H1 (cell line): ENCODE data around the gene RFX6. TPM values are rescaled to one million over a fixed set of nuclear protein-coding genes. Genes with fewer than 3 reads are reported as not detected.

Source experiments
- CTCF ChIA-PET: fragments of 300-600 bp; sonication (Branson Sonifier 250); formaldehyde crosslinking; loops from one replicate; lab custom pipeline; 2021; ENCODE audit not compliant: partially characterized antibody; lab: Charles Lee
- POLR2A ChIA-PET: fragments of 300-600 bp; sonication (Branson Sonifier 250); formaldehyde crosslinking; loops from one replicate; lab custom pipeline; 2021; ENCODE audit warnings: inconsistent platforms; ENCODE audit not compliant: partially characterized antibody; lab: Charles Lee
- DNase-seq, 2 experiments: peaks; one replicate each; pipeline versions ENCODE4 v3.0.0 to v3.0.0-alpha.2; 2010 to 2022; ENCODE audit warnings: low spot score in 2 of 2, low read depth in 1 of 2, mixed read lengths in 1 of 2
- FAIRE-seq: peaks from 2 replicates; lab custom pipeline; 2011; peaks lifted over from hg19 to GRCh38; lab: Jason Lieb, UNC
- H2AFZ ChIP-seq: 2 replicates; pipeline ENCODE4 v1.8.1; 2012; ENCODE audit warnings: low read length, inconsistent platforms
- H2AK5ac ChIP-seq: 2 replicates; pipeline ENCODE4 v1.6.1; 2013; ENCODE audit warnings: low read depth, low read length
- H2BK120ac ChIP-seq: replicated peaks from 2 replicates; pipeline ENCODE3; 2013; ENCODE audit warnings: low read depth, low read length, inconsistent platforms
- H2BK12ac ChIP-seq: 2 replicates; pipeline ENCODE4 v1.6.1; 2013; ENCODE audit warnings: low read depth, low read length
- H2BK15ac ChIP-seq: 2 replicates; pipeline ENCODE4 v1.6.1; 2013; ENCODE audit warnings: low read length
- H2BK20ac ChIP-seq: 2 replicates; pipeline ENCODE4 v1.6.1; 2013; ENCODE audit warnings: low read length
- H2BK5ac ChIP-seq: 2 replicates; pipeline ENCODE4 v1.6.1; 2013; ENCODE audit warnings: low read depth, low read length
- H3K14ac ChIP-seq: 2 replicates; pipeline ENCODE4 v1.6.1; 2013; ENCODE audit warnings: inconsistent platforms; ENCODE audit not compliant: insufficient read length
- H3K18ac ChIP-seq: 2 replicates; pipeline ENCODE4 v1.6.1; 2013; ENCODE audit warnings: low read length; ENCODE audit errors: extremely low read depth
- H3K23ac ChIP-seq: 2 replicates; pipeline ENCODE4 v1.6.1; 2013; ENCODE audit warnings: inconsistent platforms; ENCODE audit not compliant: insufficient read length
- H3K23me2 ChIP-seq: 2 replicates; pipeline ENCODE4 v1.6.1; 2013; ENCODE audit warnings: low read depth, low read length
- H3K27ac ChIP-seq: 2 replicates; pipeline ENCODE4 v1.6.1; 2011; ENCODE audit warnings: low read depth, low read length, inconsistent platforms
- H3K27me3 ChIP-seq, 4 experiments: replicated peaks in 1 of 4; 1 replicate in 1 of 4; 2 replicates in 3 of 4; pipeline versions ENCODE4 v1.6.1 to v1.8.1; 2011 to 2013; ENCODE audit warnings: low read length in 3 of 4, mild to moderate bottlenecking in 3 of 4, inconsistent platforms in 2 of 4, mixed read lengths in 2 of 4, moderate library complexity in 1 of 4; ENCODE audit not compliant: control insufficient read depth in 3 of 4, insufficient read depth in 3 of 4; ENCODE audit errors: extremely low read depth in 1 of 4
- H3K36me3 ChIP-seq, 4 experiments: 2 replicates each; pipeline versions ENCODE4 v1.6.1 to v1.8.1; 2011 to 2013; ENCODE audit warnings: mild to moderate bottlenecking in 4 of 4, low read length in 3 of 4, moderate library complexity in 2 of 4, control low read depth in 1 of 4, inconsistent platforms in 1 of 4; ENCODE audit not compliant: insufficient read depth in 4 of 4, control insufficient read depth in 2 of 4
- H3K4ac ChIP-seq: replicated peaks from 2 replicates; pipeline ENCODE3; 2013; ENCODE audit warnings: low read length, low read depth, mixed read lengths, inconsistent platforms; ENCODE audit not compliant: insufficient read length
- H3K4me1 ChIP-seq, 4 experiments: replicated peaks in 1 of 4; 1 replicate in 1 of 4; 2 replicates in 3 of 4; pipeline versions ENCODE4 v1.6.1 to v1.8.1; 2011 to 2013; ENCODE audit warnings: low read length in 3 of 4, inconsistent platforms in 2 of 4, mixed read lengths in 1 of 4; ENCODE audit not compliant: insufficient read depth in 4 of 4, control insufficient read depth in 3 of 4
- H3K4me2 ChIP-seq, 2 experiments: 2 replicates each; pipeline versions ENCODE4 v1.6.1 to v1.8.1; 2011 to 2013; ENCODE audit warnings: low read depth in 2 of 2, low read length in 2 of 2, control low read depth in 1 of 2, inconsistent platforms in 1 of 2, mild to moderate bottlenecking in 1 of 2; ENCODE audit not compliant: insufficient read depth in 1 of 2
- H3K4me3 ChIP-seq, 4 experiments: fragments of 200-600, 300-600 bp in 1 of 4; sonication (generic), shearing (Covaris generic), sonication (Bioruptor Twin) in 1 of 4; 2 replicates each; pipeline versions ENCODE4 v1.5.1 to v1.8.1; 2011 to 2016; ENCODE audit warnings: low read length in 4 of 4, low read depth in 3 of 4, control low read depth in 2 of 4, inconsistent platforms in 2 of 4, mild to moderate bottlenecking in 2 of 4, mixed read lengths in 1 of 4, moderate library complexity in 1 of 4; ENCODE audit not compliant: insufficient read depth in 2 of 4; ENCODE audit errors: extremely low read depth in 1 of 4
- H3K56ac ChIP-seq: replicated peaks from 2 replicates; pipeline ENCODE3; 2013; ENCODE audit warnings: low read depth, mild to moderate bottlenecking, mixed read lengths, low read length, inconsistent platforms; ENCODE audit not compliant: insufficient read length
- H3K79me1 ChIP-seq: 2 replicates; pipeline ENCODE4 v1.6.1; 2013; ENCODE audit warnings: low read depth, low read length, control low read depth
- H3K79me2 ChIP-seq, 2 experiments: 2 replicates each; pipeline versions ENCODE4 v1.6.1 to v1.8.1; 2012 to 2013; ENCODE audit warnings: low read length in 2 of 2, mild to moderate bottlenecking in 2 of 2, inconsistent platforms in 1 of 2; ENCODE audit not compliant: insufficient read depth in 2 of 2, control insufficient read depth in 1 of 2
- H3K9ac ChIP-seq, 4 experiments: replicated peaks in 1 of 4; 1 replicate in 1 of 4; 2 replicates in 3 of 4; pipeline versions ENCODE4 v1.6.1 to v1.8.1; 2011 to 2013; ENCODE audit warnings: low read depth in 3 of 4, low read length in 3 of 4, control low read depth in 2 of 4, mild to moderate bottlenecking in 2 of 4, moderate library complexity in 2 of 4, inconsistent platforms in 1 of 4; ENCODE audit errors: extremely low read depth in 1 of 4
- H3K9me3 ChIP-seq, 2 experiments: 2 replicates each; pipeline versions ENCODE4 v1.6.1 to v1.8.1; 2012 to 2013; ENCODE audit warnings: mild to moderate bottlenecking in 2 of 2, moderate library complexity in 2 of 2, control low read depth in 1 of 2, inconsistent platforms in 1 of 2, low read depth in 1 of 2, low read length in 1 of 2, mixed read lengths in 1 of 2; ENCODE audit not compliant: insufficient read depth in 2 of 2
- H4K20me1 ChIP-seq, 2 experiments: replicated peaks in 1 of 2; 2 replicates each; pipeline versions ENCODE3 to v1.8.1; 2011 to 2013; ENCODE audit warnings: inconsistent platforms in 2 of 2, low read length in 2 of 2, mild to moderate bottlenecking in 1 of 2; ENCODE audit not compliant: insufficient read depth in 2 of 2, control insufficient read depth in 1 of 2
- H4K5ac ChIP-seq: 2 replicates; pipeline ENCODE4 v1.6.1; 2013; ENCODE audit warnings: low read length, low read depth, mixed read lengths, inconsistent platforms; ENCODE audit not compliant: insufficient read length
- H4K8ac ChIP-seq: 2 replicates; pipeline ENCODE4 v1.8.0; 2013; ENCODE audit warnings: mild to moderate bottlenecking, moderate library complexity, low read length, inconsistent platforms; ENCODE audit not compliant: insufficient read depth; ENCODE audit errors: extremely low read depth
- H4K91ac ChIP-seq: replicated peaks from 2 replicates; pipeline ENCODE3; 2013; ENCODE audit warnings: low read length, mixed read lengths, inconsistent platforms; ENCODE audit not compliant: insufficient read length
- ATF2 ChIP-seq: IDR thresholded peaks from 2 replicates; pipeline ENCODE4 v1.6.1; 2012; ENCODE audit warnings: low read length, inconsistent platforms
- CBX5 ChIP-seq: fragments of 300-800, 300-1000 bp; sonication (generic); IDR thresholded peaks from 2 replicates; pipeline ENCODE4 v1.7.1; 2016; ENCODE audit warnings: antibody characterized with exemption, low read length, low read depth
- CHD2 ChIP-seq: IDR thresholded peaks from 2 replicates; pipeline ENCODE4 v1.6.1; 2012; ENCODE audit warnings: low read length, improper control_type of control experiment
- CTCF ChIP-seq, 3 experiments: IDR thresholded peaks; 1 replicate in 2 of 3; 2 replicates in 1 of 3; pipeline versions ENCODE4 v1.5.1 to v1.6.1; 2011; ENCODE audit warnings: low read length in 3 of 3, mild to moderate bottlenecking in 3 of 3, inconsistent platforms in 2 of 3, low read depth in 1 of 3, moderate library complexity in 1 of 3; ENCODE audit not compliant: insufficient read depth in 1 of 3; ENCODE audit errors: control extremely low read depth in 1 of 3
- E2F6 ChIP-seq: IDR thresholded peaks from 2 replicates; pipeline ENCODE4 v1.6.1; 2012; ENCODE audit warnings: inconsistent platforms
- EGR1 ChIP-seq: IDR thresholded peaks from 2 replicates; pipeline ENCODE4 v1.6.1; 2011; ENCODE audit warnings: low read depth, low read length, borderline replicate concordance
- NRF1 ChIP-seq: IDR thresholded peaks from 2 replicates; pipeline ENCODE4 v1.6.1; 2011; ENCODE audit warnings: mild to moderate bottlenecking, low read depth, low read length, improper control_type of control experiment
- PHF8 ChIP-seq: fragments of 200-600 bp; sonication (generic); conservative IDR thresholded peaks from 2 replicates; pipeline ENCODE4 v1.7.1; 2012; ENCODE audit warnings: low read depth, mild to moderate bottlenecking, inconsistent platforms, low read length, moderate library complexity
- POLR2A ChIP-seq, 2 experiments: IDR thresholded peaks; 1 replicate in 1 of 2; 2 replicates in 1 of 2; pipeline ENCODE4 v1.6.1; 2011; ENCODE audit warnings: low read depth in 2 of 2, low read length in 2 of 2, mild to moderate bottlenecking in 2 of 2; ENCODE audit errors: control extremely low read depth in 1 of 2
- RBBP5 ChIP-seq: IDR thresholded peaks from 2 replicates; pipeline ENCODE4 v1.7.1; 2012; ENCODE audit warnings: low read depth, mild to moderate bottlenecking, inconsistent platforms, low read length, moderate library complexity, borderline replicate concordance
- WGBS, 2 experiments: shearing (Covaris generic) in 1 of 2; methylation state at CpG; one replicate each; pipeline versions ENCODE4 v1.1.6 to v1.1.7; 2013 to 2015; ENCODE audit warnings: low lambda C conversion rate in 2 of 2, mixed read lengths in 2 of 2, inconsistent platforms in 1 of 2, low coverage in 1 of 2, missing lambda C conversion rate in 1 of 2; ENCODE audit not compliant: insufficient replicate concordance in 2 of 2, insufficient coverage in 1 of 2, insufficient read length in 1 of 2; ENCODE audit errors: extremely low coverage in 1 of 2, missing lambda C conversion rate in 1 of 2; 5-methylcytosine and 5-hydroxymethylcytosine counted together
- polyA plus RNA-seq, 7 experiments: library from polyadenylated mRNA; depleted of rRNA in 3 of 7; stranded (reverse) in 5 of 7; unstranded in 2 of 7; fragments of >200 nt in 5 of 7; fragments of 200-250 nt in 2 of 7; gene quantifications; 1 replicate in 5 of 7; 2 replicates in 1 of 7; 4 replicates in 1 of 7; pipeline versions ENCODE4 v1.2.1 to v1.2.3, GENCODE V29; 2011 to 2013; ENCODE audit warnings: missing spikeins in 2 of 7, mixed read lengths in 2 of 7
- total RNA-seq: library from RNA; stranded (reverse); fragmentation: NEBNext Ultra II Directional; extraction: Animal tissue kit (Norgen Biotek cat#: 25700); gene quantifications from 2 replicates; pipeline ENCODE4 v1.2.1, GENCODE V29; 2021

RFX6 gene
- total and polyA plus RNA-seq, 2 of the 8 experiments (the other 6 are each of a cell fraction or from before 2014, with no cell fraction given) = not detected

GRCh38 chr6:116894669-116895068, 17.6 kb downstream of the RFX6 start:
- Histone ChIP-seq H3K4me1 (no peaks in the 10 kb centered on the region), H2AFZ (no peak overlapping the region), H3K18ac (no peak overlapping the region), H2BK20ac (no peak overlapping the region), H3K79me1 (no peaks in the 10 kb centered on the region), H3K4ac (no peak overlapping the region), H4K8ac (no peak overlapping the region), H3K36me3 (no peaks in the 10 kb centered on the region), H3K14ac (no peak overlapping the region), H2BK120ac (no peak overlapping the region), H3K79me2 (no peaks in the 10 kb centered on the region), H3K9me3 (no peaks in the 10 kb centered on the region), H3K4me3 (no peak overlapping the region), H3K9ac (no peak overlapping the region), H3K27me3 (no peaks in the 10 kb centered on the region), H3K23ac (no peak overlapping the region), H2BK15ac (no peak overlapping the region), H3K27ac (no peak overlapping the region), H2AK5ac (no peak overlapping the region), H4K20me1 (no peaks in the 10 kb centered on the region), H3K4me2 (no peak overlapping the region), H4K5ac (no peak overlapping the region), H4K91ac (no peak overlapping the region), H3K23me2 (no peaks in the 10 kb centered on the region), H3K56ac (no peak overlapping the region), H2BK5ac (no peak overlapping the region), H2BK12ac (no peak overlapping the region)
- no peak for FAIRE-seq
- POLR2A ChIA-PET = no interaction called here
- DNase-seq = no peak
- CTCF ChIA-PET = interaction anchor here (1.8 kb wide), 1 partner anchor 77 kb away, joined by 5 read pairs; no protein-coding TSS in a partner anchor
- WGBS, 2 experiments = 91% methylated on average over 1 of the region's 1 CpG; no CpG with 5 or more reads in 1 of the 2 experiments
- TF ChIP-seq CHD2 (no peak), POLR2A (IDR thresholded peaks at IDR 0.05; ENCODE audit: control extremely low read depth in 1 of 2, low read depth in 2 of 2, low read length in 2 of 2) (no peak), E2F6 (no peak), PHF8 (no peak), CBX5 (no peak), NRF1 (no peak), RBBP5 (no peak), ATF2 (no peak), CTCF (IDR thresholded peaks at IDR 0.05; ENCODE audit: control extremely low read depth in 1 of 3, insufficient read depth in 1 of 3, low read depth in 1 of 3, low read length in 3 of 3) (no peak), EGR1 (no peak)
